NCI-H1436 treated with DMSO at 0.1 percent for 48 hours (cell line): ENCODE data around the gene DPH6.
"Not testable (repeated sequence)": the region's sequence is repeated elsewhere in the genome, so short reads cannot be mapped to it uniquely, and the experiment has no call there.

Experiments used
- DNase-seq: peaks from one replicate; lab custom pipeline; 2025; lab: John Stamatoyannopoulos, UW

The DPH6 gene

GRCh38 chr15:35437157-35437556, 108.8 kb downstream of the DPH6 start:
- no peak for DNase-seq

GRCh38 chr15:35436422-35436821, 109.5 kb downstream of the DPH6 start:
- DNase-seq = no peak

- no peak for DNase-seq
These were observed 114.7 kb downstream of the DPH6 start for GRCh38 chr15:35431281-35431680.

GRCh38 chr15:35430301-35430700, 115.7 kb downstream of the DPH6 start:
- no peak for DNase-seq

GRCh38 chr15:35427496-35427895, 118.5 kb downstream of the DPH6 start:
- DNase-seq = no peak

GRCh38 chr15:35427091-35427490, 118.9 kb downstream of the DPH6 start:
- no peak for DNase-seq

GRCh38 chr15:35410775-35411174, 135.2 kb downstream of the DPH6 start:
- DNase-seq = no peak

GRCh38 chr15:35399901-35400300, 146.1 kb downstream of the DPH6 start:
- no peak for DNase-seq

- no peak for DNase-seq
These were observed 148.9 kb downstream of the DPH6 start for GRCh38 chr15:35397027-35397426.

GRCh38 chr15:35394416-35394815, 151.5 kb downstream of the DPH6 start:
- DNase-seq = no peak

GRCh38 chr15:35393398-35393797, 152.6 kb downstream of the DPH6 start:
- no peak for DNase-seq

- DNase-seq = not testable (repeated sequence)
These were observed 154.5 kb downstream of the DPH6 start for GRCh38 chr15:35391408-35391984.

GRCh38 chr15:35383506-35383905, 162.5 kb downstream of the DPH6 start:
- no peak for DNase-seq

GRCh38 chr15:35381328-35381727, 164.6 kb downstream of the DPH6 start:
- DNase-seq = no peak

GRCh38 chr15:35379972-35380371, 166.0 kb downstream of the DPH6 start:
- DNase-seq = no peak

- not testable (repeated sequence) for DNase-seq
These were observed 167.5 kb downstream of the DPH6 start for GRCh38 chr15:35378454-35378853.

GRCh38 chr15:35376707-35377106, 169.3 kb downstream of the DPH6 start:
- DNase-seq = no peak

GRCh38 chr15:35374661-35375060, 171.3 kb downstream of the DPH6 start:
- no peak for DNase-seq

- DNase-seq = no peak
These were observed 183.7 kb downstream of the DPH6 start for GRCh38 chr15:35362195-35362829.

- no peak for DNase-seq
These were observed 187.1 kb downstream of the DPH6 start for GRCh38 chr15:35358824-35359223.

GRCh38 chr15:35351059-35351458, 194.9 kb downstream of the DPH6 start:
- no peak for DNase-seq

- DNase-seq = no peak
These were observed 196.0 kb downstream of the DPH6 start for GRCh38 chr15:35349916-35350315.

GRCh38 chr15:35330916-35331315, 215.0 kb downstream of the DPH6 start:
- DNase-seq = no peak

GRCh38 chr15:35330048-35330695, 215.8 kb downstream of the DPH6 start:
- DNase-seq = no peak
